Prostate gland (tissue), 2 donors: ENCODE measurements around the gene UMODL1. TPM values are rescaled to one million over a fixed set of nuclear protein-coding genes. Genes with fewer than 3 reads are reported as not detected.

Experiments
- DNase-seq: peaks from one replicate; pipeline ENCODE4 v3.0.0-alpha.2; 2019; ENCODE audit warnings: low spot score
- H3K27ac ChIP-seq, 2 donors: fragments of 200-600 bp; sonication (generic); 2 replicates each; pipeline ENCODE4 v1.5.1; 2017 to 2019
- H3K27me3 ChIP-seq: fragments of 200-600 bp; sonication (generic); replicated peaks from 2 replicates; pipeline ENCODE4 v1.5.1; 2019; ENCODE audit not compliant: insufficient read depth
- H3K36me3 ChIP-seq, 2 donors: fragments of 200-600 bp; sonication (generic); 1 replicate in 1 of 2; 2 replicates in 1 of 2; pipeline versions ENCODE4 v1.5.1 to v1.8.1; 2017 to 2019
- H3K4me1 ChIP-seq: fragments of 200-600 bp; sonication (generic); replicated peaks from 2 replicates; pipeline ENCODE4 v1.5.1; 2019
- H3K4me3 ChIP-seq, 2 donors: fragments of 200-600 bp; sonication (generic); 2 replicates each; pipeline ENCODE4 v1.5.1; 2017 to 2019
- H3K9me3 ChIP-seq: fragments of 200-600 bp; sonication (generic); 2 replicates; pipeline ENCODE4 v1.5.1; 2017
- POLR2A ChIP-seq: fragments of 450-650 bp; IDR thresholded peaks from one replicate; pipeline ENCODE4 v1.6.1; 2016; ENCODE audit warnings: antibody characterized with exemption, mild to moderate bottlenecking
- POLR2AphosphoS5 ChIP-seq: sonication (generic); formaldehyde crosslinking; IDR thresholded peaks from one replicate; pipeline ENCODE4 v1.6.1; 2017; ENCODE audit warnings: antibody characterized with exemption
- WGBS: methylation state at CpG from one replicate; pipeline ENCODE4 v1.1.5; 2018; 5-methylcytosine and 5-hydroxymethylcytosine counted together
- intact Hi-C: fragments of 100-400 bp; cut with DNase I; formaldehyde crosslinking; loops from one replicate; pipeline ENCODE4 v1.14.2; 2022
- total RNA-seq, 2 donors: library from RNA; depleted of rRNA; stranded (reverse); fragments of >200 nt; gene quantifications; one replicate each; pipeline ENCODE4 v1.1.0, GENCODE V29; 2016
- TF ChIP-seq, protein P1 (sequence below), 4 experiments: fragments of 200-600 bp in 2 of 4; fragments of 450-650 bp in 2 of 4; sonication (generic) in 2 of 4; IDR thresholded peaks; 1 replicate in 3 of 4; 2 replicates in 1 of 4; pipeline ENCODE4 v1.5.1; 2016 to 2019; ENCODE audit warnings: antibody characterized with exemption in 4 of 4, mild to moderate bottlenecking in 2 of 4, moderate library complexity in 2 of 4

Gene UMODL1
- total RNA-seq, 2 donors from 2014 or later = 0.14 to 0.57 TPM

DNA sequence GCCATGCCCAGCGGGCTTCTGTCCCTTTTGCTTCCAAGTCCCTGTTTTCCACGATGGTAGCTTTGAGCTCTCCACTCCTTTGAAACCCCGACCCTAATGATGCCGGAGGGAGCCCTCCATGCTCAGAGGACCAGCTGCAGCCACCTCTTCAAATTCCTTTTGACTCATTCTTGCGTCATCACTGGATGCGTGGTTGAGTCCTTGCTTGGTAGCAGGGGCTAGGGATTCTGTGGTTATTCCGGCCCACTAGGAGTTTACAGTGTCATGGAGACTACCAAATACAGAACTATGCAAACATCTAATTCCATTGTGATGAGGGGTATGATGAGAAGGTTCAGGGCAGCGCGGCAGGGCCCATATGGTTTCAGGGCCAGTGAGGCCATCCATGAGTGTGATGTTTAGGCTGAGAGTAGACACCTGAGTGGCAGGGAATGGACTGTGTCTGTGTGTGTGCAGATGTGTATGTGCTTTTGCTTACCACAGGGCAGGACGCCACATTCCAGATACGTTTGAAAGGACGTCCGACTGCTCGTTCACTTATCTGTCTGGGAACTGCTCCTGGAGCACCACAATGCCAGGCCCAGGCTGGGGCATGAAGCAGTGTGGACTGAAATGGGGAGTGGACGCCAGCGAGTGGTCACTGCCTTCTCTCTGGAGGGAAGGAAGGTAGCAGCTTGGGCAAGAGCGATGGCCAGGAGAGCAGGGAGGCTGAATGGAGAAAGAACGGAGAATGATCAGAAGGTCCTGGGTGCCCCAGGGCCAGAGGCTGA, 30.5 kb upstream of the UMODL1 start:
- no peak for DNase-seq
- intact Hi-C loops = no loop called here
- Histone ChIP-seq H3K4me1 (no peaks in the 10 kb centered on the region), H3K36me3 (no peaks in the 10 kb centered on the region), H3K4me3 (no peak overlapping the region), H3K9me3 (no peaks in the 10 kb centered on the region), H3K27ac (no peak overlapping the region), H3K27me3 (no peaks in the 10 kb centered on the region)
- WGBS = 82% methylated on average over 18 of the region's 18 CpGs
- no peak for TF ChIP-seq POLR2A
- TF ChIP-seq POLR2AphosphoS5 = no peak
- TF ChIP-seq, protein P1, sequence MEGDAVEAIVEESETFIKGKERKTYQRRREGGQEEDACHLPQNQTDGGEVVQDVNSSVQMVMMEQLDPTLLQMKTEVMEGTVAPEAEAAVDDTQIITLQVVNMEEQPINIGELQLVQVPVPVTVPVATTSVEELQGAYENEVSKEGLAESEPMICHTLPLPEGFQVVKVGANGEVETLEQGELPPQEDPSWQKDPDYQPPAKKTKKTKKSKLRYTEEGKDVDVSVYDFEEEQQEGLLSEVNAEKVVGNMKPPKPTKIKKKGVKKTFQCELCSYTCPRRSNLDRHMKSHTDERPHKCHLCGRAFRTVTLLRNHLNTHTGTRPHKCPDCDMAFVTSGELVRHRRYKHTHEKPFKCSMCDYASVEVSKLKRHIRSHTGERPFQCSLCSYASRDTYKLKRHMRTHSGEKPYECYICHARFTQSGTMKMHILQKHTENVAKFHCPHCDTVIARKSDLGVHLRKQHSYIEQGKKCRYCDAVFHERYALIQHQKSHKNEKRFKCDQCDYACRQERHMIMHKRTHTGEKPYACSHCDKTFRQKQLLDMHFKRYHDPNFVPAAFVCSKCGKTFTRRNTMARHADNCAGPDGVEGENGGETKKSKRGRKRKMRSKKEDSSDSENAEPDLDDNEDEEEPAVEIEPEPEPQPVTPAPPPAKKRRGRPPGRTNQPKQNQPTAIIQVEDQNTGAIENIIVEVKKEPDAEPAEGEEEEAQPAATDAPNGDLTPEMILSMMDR (IDR thresholded peaks at IDR 0.05) = no peak

DNA sequence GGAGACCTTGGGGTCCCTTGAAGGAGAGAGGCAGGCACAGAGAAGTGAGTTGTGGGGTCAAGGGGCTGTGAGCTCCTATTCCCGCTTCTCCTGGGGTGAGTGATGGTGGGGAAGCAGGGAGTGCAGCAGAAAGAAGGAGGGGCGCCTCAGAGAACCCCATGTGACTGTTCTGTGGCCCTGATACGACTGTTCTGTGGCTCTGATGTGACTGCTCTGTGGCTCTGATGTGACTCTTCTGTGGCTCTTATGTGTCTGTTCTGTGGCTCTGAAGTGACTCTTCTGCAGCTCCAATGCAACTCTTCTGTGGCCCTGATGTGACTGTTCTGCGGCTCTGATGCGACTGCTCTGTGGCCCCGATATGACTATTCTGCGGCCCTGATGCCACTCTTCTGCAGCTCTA, 29.9 kb upstream of the UMODL1 start:
- H3K27me3 ChIP-seq = no peaks in the 10 kb centered on the region
- TF ChIP-seq POLR2A = no peak
- TF ChIP-seq POLR2AphosphoS5 = no peak
- TF ChIP-seq, protein P1 (IDR thresholded peaks at IDR 0.05) = no peak
- intact Hi-C loops = no loop called here
- H3K36me3 ChIP-seq = no peaks in the 10 kb centered on the region
- no peaks in the 10 kb centered on the region for H3K9me3 ChIP-seq
- no peaks in the 10 kb centered on the region for H3K4me1 ChIP-seq
- no peak overlapping the region for H3K4me3 ChIP-seq
- WGBS = 96% methylated on average over 7 of the region's 7 CpGs
- DNase-seq = no peak
- no peak overlapping the region for H3K27ac ChIP-seq

DNA sequence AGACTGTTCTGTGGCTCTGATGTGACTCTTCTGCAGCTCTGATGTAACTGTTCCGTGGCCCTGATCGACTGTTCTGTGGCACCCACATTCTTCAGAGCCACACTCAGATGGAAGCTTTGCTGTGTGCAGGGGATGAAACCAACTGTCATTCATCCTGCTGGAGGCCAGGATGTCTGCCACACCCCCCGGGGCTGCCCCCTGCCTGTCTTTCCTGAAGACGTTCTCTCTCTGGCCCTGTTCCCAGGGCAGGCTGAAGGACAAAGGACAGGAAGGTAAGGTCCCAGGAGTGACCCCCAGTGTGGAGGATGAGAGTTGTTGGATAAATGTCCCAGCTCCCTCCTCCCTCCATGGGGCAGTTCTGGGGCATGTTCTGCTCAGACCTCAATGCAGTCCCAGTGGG, 29.4 kb upstream of the UMODL1 start:
- no peaks in the 10 kb centered on the region for H3K4me1 ChIP-seq
- no peaks in the 10 kb centered on the region for H3K27me3 ChIP-seq
- TF ChIP-seq, protein P1 (IDR thresholded peaks at IDR 0.05) = no peak
- no peak for TF ChIP-seq POLR2AphosphoS5
- TF ChIP-seq POLR2A = no peak
- no peaks in the 10 kb centered on the region for H3K36me3 ChIP-seq
- WGBS = 65% methylated on average over 4 of the region's 4 CpGs
- no peak for DNase-seq
- no peak overlapping the region for H3K27ac ChIP-seq
- intact Hi-C loops = no loop called here
- no peak overlapping the region for H3K4me3 ChIP-seq
- H3K9me3 ChIP-seq = no peaks in the 10 kb centered on the region

DNA sequence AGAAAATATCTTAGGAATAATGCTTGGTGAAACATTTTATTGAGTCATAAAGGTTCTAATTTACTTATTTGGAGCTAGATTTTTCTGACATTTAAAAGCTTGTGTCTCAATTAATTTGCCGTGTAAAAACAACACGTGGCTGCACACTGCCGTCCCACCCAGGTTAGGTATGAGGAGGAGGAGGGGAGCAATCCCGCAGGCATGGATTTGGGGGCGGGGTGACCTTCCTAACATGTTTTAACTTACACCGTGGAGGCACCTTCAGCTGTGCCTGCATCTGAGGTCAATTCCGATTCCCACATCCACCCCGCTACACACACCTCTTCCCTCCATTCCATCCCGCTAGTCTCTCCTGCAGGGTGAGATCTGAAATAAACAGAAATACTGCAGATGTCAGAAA, 28.5 kb upstream of the UMODL1 start:
- no peaks in the 10 kb centered on the region for H3K36me3 ChIP-seq
- intact Hi-C loops = no loop called here
- 48% methylated on average over 9 of the region's 9 CpGs for WGBS
- no peak for TF ChIP-seq POLR2A
- TF ChIP-seq POLR2AphosphoS5 = no peak
- TF ChIP-seq, protein P1 (IDR thresholded peaks at IDR 0.05) = no peak
- H3K27ac ChIP-seq = no peak overlapping the region
- H3K4me3 ChIP-seq = no peak overlapping the region
- no peak for DNase-seq
- H3K4me1 ChIP-seq = no peaks in the 10 kb centered on the region
- no peaks in the 10 kb centered on the region for H3K27me3 ChIP-seq
- H3K9me3 ChIP-seq = no peaks in the 10 kb centered on the region

DNA sequence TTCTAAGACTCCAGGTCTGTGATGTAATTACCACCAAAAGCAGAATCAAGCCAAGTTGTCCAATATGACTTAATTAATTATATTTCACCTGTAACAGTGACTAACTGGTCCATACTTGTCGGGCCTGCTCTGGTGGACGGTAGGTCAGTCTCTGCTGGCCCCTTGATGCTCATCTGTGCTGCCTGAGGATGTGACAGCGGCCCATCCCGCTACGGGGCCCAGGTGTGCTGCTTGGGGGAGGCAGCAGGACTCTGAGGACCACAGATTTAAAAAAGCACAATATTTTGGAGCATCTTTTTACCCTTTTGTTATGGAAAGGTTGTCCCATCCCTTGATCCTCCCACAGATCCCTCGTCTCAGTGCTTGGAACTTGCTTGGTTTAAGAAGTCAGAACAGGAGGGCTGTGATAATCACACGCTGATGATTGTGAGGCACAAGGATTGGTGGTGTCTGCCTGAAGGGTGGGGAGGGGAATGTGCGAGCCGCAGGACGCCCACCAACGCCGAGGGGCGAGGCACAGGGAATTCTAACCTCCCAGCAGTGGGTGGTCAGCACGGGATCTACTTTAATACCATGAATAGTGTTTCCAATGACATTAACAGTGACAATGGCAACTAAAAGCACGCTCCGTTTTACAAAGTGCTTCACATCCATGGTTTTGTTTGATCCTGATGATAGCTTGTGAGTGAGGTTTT, 27.8 kb upstream of the UMODL1 start:
- Histone ChIP-seq H3K4me1 (no peaks in the 10 kb centered on the region), H3K27ac (no peak overlapping the region), H3K4me3 (no peak overlapping the region), H3K36me3 (no peaks in the 10 kb centered on the region), H3K9me3 (no peaks in the 10 kb centered on the region), H3K27me3 (no peaks in the 10 kb centered on the region)
- intact Hi-C loops = no loop called here
- TF ChIP-seq, protein P1 (IDR thresholded peaks at IDR 0.05) = no peak
- TF ChIP-seq POLR2A (no peak), POLR2AphosphoS5 (no peak)
- DNase-seq = no peak
- 86% methylated on average over 16 of the region's 16 CpGs for WGBS
